Fibroblast of pulmonary artery (primary cell): ENCODE data around the gene COX14.
A peak's percentile ranks its signal among the peaks of the same experiment; 100 is the strongest.

ENCODE experiments used
- DNase-seq: peaks from one replicate; pipeline ENCODE4 v3.0.0-alpha.2; 2010; ENCODE audit warnings: low read depth
- H3K4me3 ChIP-seq: replicated peaks from 2 replicates; pipeline ENCODE4 v1.5.1; 2011; ENCODE audit warnings: low read depth, mild to moderate bottlenecking, control low read depth, low read length, moderate library complexity
- CTCF ChIP-seq: IDR thresholded peaks from 2 replicates; pipeline ENCODE4 v1.5.1; 2011; ENCODE audit warnings: mild to moderate bottlenecking, control low read depth, low read length, inconsistent platforms; ENCODE audit errors: missing control alignments

The COX14 gene

DNA sequence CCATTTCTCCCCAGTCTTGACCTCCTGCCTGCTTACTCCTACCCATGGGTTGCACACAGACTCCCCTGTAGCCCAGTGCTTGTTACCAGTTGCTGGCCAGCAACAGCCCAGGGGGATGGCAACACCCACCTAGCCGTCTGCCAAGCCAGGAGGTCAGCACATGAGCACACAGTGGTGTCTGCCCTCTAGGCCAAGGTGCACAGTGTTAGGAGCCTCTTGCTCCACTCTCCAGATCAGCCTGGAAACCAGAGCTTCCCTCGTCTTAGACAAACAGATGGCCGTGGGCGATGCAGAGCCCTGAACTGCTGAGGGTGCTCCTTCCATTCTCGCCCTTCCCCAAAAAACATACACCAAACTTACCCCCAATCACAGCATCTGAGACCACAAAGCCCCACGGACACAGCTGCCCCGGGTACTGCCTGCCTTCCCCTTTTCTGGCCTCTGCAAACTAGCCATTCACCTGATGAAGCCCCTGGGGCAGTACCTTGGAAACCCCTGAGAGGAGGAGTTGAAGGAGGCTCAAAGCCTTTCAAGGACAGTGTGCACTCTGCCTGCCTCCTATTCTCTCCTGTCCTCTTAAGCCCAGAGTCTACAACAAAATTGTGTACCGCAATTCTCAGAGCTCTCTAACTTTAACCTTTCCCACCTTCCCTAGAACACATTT is 9.3 kb upstream of the COX14 start:
- DNase-seq = no peak
- no peak overlapping the region for H3K4me3 ChIP-seq
- TF ChIP-seq CTCF = no peak

GRCh38 chr12:50103351-50103750 is 8.7 kb upstream of the COX14 start:
- no peak for DNase-seq
- TF ChIP-seq CTCF = no peak
- no peak overlapping the region for H3K4me3 ChIP-seq

DNA sequence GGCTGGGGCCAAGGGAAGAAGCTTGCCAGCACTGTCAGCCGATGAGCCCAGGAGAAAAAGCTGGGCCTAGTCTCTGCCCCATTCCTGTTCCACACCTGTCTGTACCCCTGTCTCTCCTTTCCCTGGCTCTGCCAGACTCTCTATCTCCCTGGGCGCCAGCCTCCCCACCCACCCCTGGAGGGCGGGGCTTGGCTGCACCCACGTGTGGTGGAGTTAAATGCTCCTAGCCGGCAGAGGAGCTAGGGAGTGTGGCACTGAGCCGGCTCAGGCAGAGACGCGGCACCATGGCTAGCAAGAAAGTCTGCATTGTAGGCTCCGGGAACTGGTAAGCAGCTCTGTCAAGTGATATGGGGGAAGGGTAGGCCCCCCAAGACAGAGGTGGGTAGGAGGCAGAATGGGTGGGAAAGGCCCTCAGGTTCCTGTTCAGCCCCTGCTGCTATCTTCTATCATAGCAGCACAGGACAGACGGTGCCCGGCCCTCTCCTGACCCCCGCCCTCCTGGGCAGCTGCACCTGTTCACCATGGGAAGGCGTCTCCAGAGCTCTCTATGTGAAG is 8.2 kb upstream of the COX14 start, which contains the start of gene GPD1:
TSS of gene GPD1 (plus strand) at position 242 of the 555 bp plus-strand sequence. CDS start at position 285, 43 bp downstream.
- no peak within 1 kb of the TSS for H3K4me3 ChIP-seq
- DNase-seq = peak; percentile 38
- no peak for TF ChIP-seq CTCF

DNA sequence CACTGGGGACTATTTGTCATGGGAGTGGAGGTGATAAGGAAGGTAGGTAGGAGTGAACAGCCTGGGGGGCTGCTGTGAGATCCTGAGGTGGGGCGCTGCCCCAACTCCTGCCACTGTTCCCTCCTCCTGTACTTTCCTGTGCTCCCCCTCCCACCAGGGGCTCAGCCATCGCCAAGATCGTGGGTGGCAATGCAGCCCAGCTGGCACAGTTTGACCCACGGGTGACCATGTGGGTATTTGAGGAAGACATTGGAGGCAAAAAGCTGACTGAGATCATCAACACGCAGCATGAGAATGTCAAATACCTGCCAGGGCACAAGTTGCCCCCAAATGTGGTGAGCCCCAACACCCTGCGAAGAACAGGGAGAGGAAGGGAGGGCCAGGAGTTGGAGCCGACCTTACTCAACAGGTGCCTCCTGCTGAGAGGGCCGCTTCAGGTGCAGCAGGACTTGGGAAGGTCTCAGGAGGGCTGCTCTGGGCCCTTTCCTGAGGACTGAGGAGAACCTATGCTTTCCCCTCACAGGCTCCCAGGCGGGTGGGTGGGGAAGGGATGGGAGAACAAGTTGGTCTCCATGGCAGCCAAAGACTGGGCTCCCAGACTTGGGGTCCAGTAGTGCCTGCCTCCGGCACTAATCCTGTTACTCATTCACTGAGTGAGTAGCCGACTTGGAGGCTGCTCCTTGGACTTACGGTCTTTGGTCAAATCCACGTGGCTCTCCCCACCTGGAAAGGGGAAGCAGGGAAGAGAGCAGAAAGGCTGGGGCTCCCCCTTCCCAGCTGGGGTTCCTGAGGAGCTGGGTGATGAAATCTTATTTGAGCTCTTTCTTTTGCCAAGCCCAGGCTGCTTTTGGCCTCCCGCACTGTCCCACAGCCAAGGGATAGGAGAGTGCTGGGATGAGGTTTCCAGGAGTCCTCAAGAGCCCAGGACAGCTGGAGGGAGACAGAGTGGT is 7.3 kb upstream of the COX14 start:
- no peak for TF ChIP-seq CTCF
- DNase-seq = no peak
- H3K4me3 ChIP-seq = no peak overlapping the region

- TF ChIP-seq CTCF = no peak
- DNase-seq = no peak
- no peak overlapping the region for H3K4me3 ChIP-seq
Observed at GRCh38 chr12:50105913-50106450, 6.1 kb upstream of the COX14 start.

DNA sequence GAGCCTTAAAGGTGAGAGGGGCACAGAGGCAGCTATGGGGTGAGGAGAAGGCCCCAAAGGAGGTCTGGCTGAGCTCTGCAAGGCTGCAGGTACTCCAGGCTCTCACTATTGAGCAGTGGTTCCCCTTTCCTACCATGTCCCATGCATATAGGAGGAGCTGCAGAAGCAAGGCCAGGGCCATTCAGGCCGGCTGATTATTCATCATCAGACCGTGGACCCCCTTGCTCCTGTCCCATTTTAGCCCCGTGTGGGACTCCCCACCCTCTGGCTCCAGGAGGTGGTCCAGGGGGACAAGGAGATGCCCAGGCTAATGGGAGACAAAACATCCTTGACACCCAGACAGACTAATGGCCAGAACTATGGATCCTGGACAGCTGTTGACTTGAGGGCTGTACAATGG is 5.1 kb upstream of the COX14 start:
- no peak overlapping the region for H3K4me3 ChIP-seq
- TF ChIP-seq CTCF = no peak
- DNase-seq = no peak
